K562 (cell line): ENCODE measurements around the gene MBD3L4. TPM values are rescaled to one million over a fixed set of nuclear protein-coding genes. Genes with fewer than 3 reads are reported as not detected.

Source experiments
- ATAC-seq: fragments of 200-7000 bp; cut with Tn5 transposase; 3 replicates; pipeline ENCODE4 v1.9.1; 2020; ENCODE audit warnings: moderate library complexity
- BruUV-seq: library from RNA; stranded (reverse); fragments of 400-500 nt; replicated peaks from 2 replicates; lab custom pipeline; 2021; lab: Mats Ljungman, UMichigan
- CTCF ChIA-PET: fragments of 300-600 bp; formaldehyde crosslinking; extraction: SDS; loops from one replicate; lab custom pipeline; 2021; ENCODE audit warnings: low intra/inter-chr PET ratio; lab: Yijun Ruan, JAX
- POLR2A ChIA-PET: fragments of 300-600, 350-650 bp; sonication (Branson Sonifier 250); formaldehyde crosslinking; extraction: SDS; loops from one replicate; lab custom pipeline; 2021; ENCODE audit warnings: antibody characterized with exemption, inconsistent platforms; lab: Yijun Ruan, JAX
- DNase-seq, 4 experiments: peaks; one replicate each; pipeline versions ENCODE4 v3.0.0 to v3.0.0-alpha.2; 2011 to 2018; ENCODE audit warnings: low spot score in 3 of 4, mixed read lengths in 3 of 4; ENCODE audit errors: extremely low read depth in 1 of 4
- FAIRE-seq: peaks from 2 replicates; lab custom pipeline; 2011; peaks lifted over from hg19 to GRCh38; lab: Jason Lieb, UNC
- H2AFZ ChIP-seq: 2 replicates; pipeline ENCODE4 v1.6.0; 2011; ENCODE audit warnings: low read depth, low read length, control low read depth, inconsistent platforms
- H3K27ac ChIP-seq: fragments of 200-600 bp; 3 replicates; pipeline ENCODE4 v1.8.0; 2011; ENCODE audit warnings: low read depth, mild to moderate bottlenecking, control low read depth, inconsistent platforms, low read length, moderate library complexity, mixed read lengths; ENCODE audit errors: extremely low read depth
- H3K27me3 ChIP-seq, 2 experiments: fragments of 300-600 bp in 1 of 2; 2 replicates in 1 of 2; 3 replicates in 1 of 2; pipeline versions ENCODE4 v1.6.0 to v1.8.0; 2011; ENCODE audit warnings: inconsistent platforms in 2 of 2, low read length in 2 of 2, mild to moderate bottlenecking in 1 of 2, mixed read lengths in 1 of 2, moderate library complexity in 1 of 2; ENCODE audit not compliant: control insufficient read depth in 2 of 2, insufficient read depth in 2 of 2
- H3K36me3 ChIP-seq: fragments of 300-600 bp; 3 replicates; pipeline ENCODE4 v1.8.0; 2011; ENCODE audit warnings: mild to moderate bottlenecking, low read length, inconsistent platforms; ENCODE audit not compliant: control insufficient read depth, insufficient read depth
- H3K4me1 ChIP-seq, 2 experiments: fragments of 200-600 bp in 1 of 2; replicated peaks in 1 of 2; 2 replicates in 1 of 2; 3 replicates in 1 of 2; pipeline versions ENCODE4 v1.5.1 to v1.8.0; 2011; ENCODE audit warnings: inconsistent platforms in 2 of 2, low read length in 2 of 2, mild to moderate bottlenecking in 1 of 2, mixed read lengths in 1 of 2, moderate library complexity in 1 of 2; ENCODE audit not compliant: control insufficient read depth in 2 of 2, insufficient read depth in 2 of 2
- H3K4me2 ChIP-seq: 2 replicates; pipeline ENCODE4 v1.6.1; 2011; ENCODE audit warnings: low read length, control low read depth, inconsistent platforms, mixed read lengths; ENCODE audit not compliant: insufficient read depth
- H3K4me3 ChIP-seq: fragments of 200-600 bp; sonication (generic), shearing (Covaris generic); 2 replicates; pipeline ENCODE4 v1.5.1; 2016; ENCODE audit warnings: control low read depth, inconsistent platforms
- H3K79me2 ChIP-seq: fragments of 200-600 bp; 3 replicates; pipeline ENCODE4 v1.8.0; 2011; ENCODE audit warnings: low read length, inconsistent platforms; ENCODE audit not compliant: control insufficient read depth, insufficient read depth
- H3K9ac ChIP-seq, 2 experiments: 2 replicates each; pipeline versions ENCODE4 v1.6.0 to v1.6.1; 2011; ENCODE audit warnings: low read depth in 2 of 2, low read length in 2 of 2, control low read depth in 1 of 2, inconsistent platforms in 1 of 2, mild to moderate bottlenecking in 1 of 2, mixed read lengths in 1 of 2; ENCODE audit not compliant: insufficient read depth in 1 of 2
- H3K9me1 ChIP-seq: one replicate; pipeline ENCODE4 v1.6.0; 2011; ENCODE audit warnings: inconsistent platforms, mild to moderate bottlenecking, low read length, moderate library complexity; ENCODE audit not compliant: control insufficient read depth, insufficient read depth
- H3K9me3 ChIP-seq: replicated peaks from 2 replicates; pipeline ENCODE4 v1.5.1; 2011; ENCODE audit warnings: low read depth, low read length, inconsistent platforms; ENCODE audit not compliant: control insufficient read depth, insufficient read depth
- H4K20me1 ChIP-seq: replicated peaks from 2 replicates; pipeline ENCODE4 v1.6.1; 2011; ENCODE audit warnings: low read length, inconsistent platforms, mixed read lengths; ENCODE audit not compliant: control insufficient read depth, insufficient read depth
- FOXA3 ChIP-seq, 2 experiments: fragments of 450-650 bp in 1 of 2; sonication (generic) in 1 of 2; formaldehyde crosslinking; IDR thresholded peaks in 1 of 2; conservative IDR thresholded peaks in 1 of 2; 2 replicates each; pipeline versions ENCODE4 v1.4.0 to v1.8.0; 2020 to 2022; ENCODE audit warnings: mild to moderate bottlenecking in 2 of 2, missing genetic modification reagents in 1 of 2
- KLF6 ChIP-seq: fragments of 250-450 bp; sonication (Bioruptor Pico); IDR thresholded peaks from 2 replicates; pipeline ENCODE4 v1.4.0; 2020; ENCODE audit warnings: mild to moderate bottlenecking, moderate library complexity, borderline replicate concordance
- OTX1 ChIP-seq: fragments of 450-650 bp; formaldehyde crosslinking; IDR thresholded peaks from 2 replicates; pipeline ENCODE4 v1.4.0; 2022; ENCODE audit warnings: mild to moderate bottlenecking
- POLR2B ChIP-seq: fragments of 450-650 bp; IDR thresholded peaks from 2 replicates; pipeline ENCODE4 v1.6.1; 2018; ENCODE audit warnings: low read depth; ENCODE audit not compliant: partially characterized antibody
- SNIP1 ChIP-seq: fragments of 450-650 bp; IDR thresholded peaks from 2 replicates; pipeline ENCODE4 v1.7.1; 2017; ENCODE audit warnings: low read depth, mild to moderate bottlenecking
- TGIF2 ChIP-seq: sonication (generic); formaldehyde crosslinking; IDR thresholded peaks from 2 replicates; pipeline ENCODE4 v1.8.1; 2022; ENCODE audit warnings: mild to moderate bottlenecking, missing genetic modification reagents, moderate library complexity
- ZNF79 ChIP-seq: fragments of 250-450 bp; sonication (Bioruptor Pico); IDR thresholded peaks from 2 replicates; pipeline ENCODE4 v1.4.0; 2020; ENCODE audit warnings: low read depth, mild to moderate bottlenecking, moderate library complexity
- WGBS: fragments of 100-300 bp; shearing (Covaris generic); methylation state at CpG from one replicate; pipeline ENCODE4 v1.1.6; 2016; ENCODE audit warnings: low coverage, mixed read lengths; ENCODE audit not compliant: insufficient coverage; ENCODE audit errors: missing lambda C conversion rate; 5-methylcytosine and 5-hydroxymethylcytosine counted together
- in situ Hi-C: fragments of 300-500 bp; cut with MboI; formaldehyde crosslinking; loops from 4 replicates; pipeline ENCODE4 v1.15.0; 2018; ENCODE audit warnings: inconsistent platforms, mixed read lengths
- intact Hi-C: fragments of 100-400 bp; cut with micrococcal nuclease; formaldehyde crosslinking; loops from 2 replicates; pipeline ENCODE4 v1.14.2; 2022
- polyA plus RNA-seq, 8 experiments: library from polyadenylated mRNA; depleted of rRNA in 4 of 8; stranded (reverse) in 5 of 8; unstranded in 3 of 8; fragments of >200 nt; fragmentation: Nextera tagmentation in 2 of 8; fragmentation: Illumina TruSeq in 1 of 8; extraction: Ambion mirVana in 2 of 8; extraction: Trizol in 1 of 8; gene quantifications; 2 replicates each; pipeline versions ENCODE4 v1.2.1 to v1.2.3, GENCODE V29; 2011 to 2014; ENCODE audit warnings: inconsistent platforms in 1 of 8, missing spikeins in 1 of 8
- total RNA-seq, 7 experiments: library from RNA; depleted of rRNA in 6 of 7; stranded (reverse); fragments of >200 nt in 6 of 7; fragmentation: Illumina TruSeq in 2 of 7; extraction: Trizol in 2 of 7; gene quantifications; 2 replicates each; pipeline versions ENCODE4 v1.2.1 to v1.2.3, GENCODE V29; 2011 to 2021; ENCODE audit warnings: low replicate concordance in 1 of 7
- TF ChIP-seq, protein P1 (sequence below): sonication (generic); formaldehyde crosslinking; IDR thresholded peaks from 2 replicates; pipeline ENCODE4 v1.8.0; 2022; ENCODE audit warnings: mild to moderate bottlenecking, missing genetic modification reagents
- TF ChIP-seq, protein P2 (sequence below): fragments of 450-650 bp; formaldehyde crosslinking; IDR thresholded peaks from 2 replicates; pipeline ENCODE4 v1.4.0; 2022; ENCODE audit warnings: missing genetic modification characterization

Gene MBD3L4
- total and polyA plus RNA-seq, 9 of the 15 experiments (the other 6 are each of a cell fraction or from before 2014, with no cell fraction given), result not detected

DNA sequence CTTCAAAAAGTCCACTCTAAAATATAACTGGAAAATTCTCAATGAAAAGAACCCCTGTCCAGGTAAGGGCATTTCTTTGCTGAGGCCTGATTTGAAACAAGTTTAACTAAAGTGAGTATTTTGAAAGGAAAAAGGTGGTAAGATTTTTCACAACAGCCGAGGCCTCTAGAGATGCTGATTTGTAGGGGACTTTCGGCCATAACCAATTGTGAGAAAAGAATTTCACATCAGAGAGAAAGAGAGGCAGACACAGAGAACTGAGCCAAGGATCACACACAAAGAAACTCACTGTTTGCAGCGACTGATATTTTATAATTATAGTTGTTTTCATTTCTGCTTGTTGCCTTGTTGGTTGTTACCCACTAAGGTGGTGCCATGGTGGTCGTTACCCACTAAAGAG is 43.2 kb downstream of the MBD3L4 start (continued):
- TF ChIP-seq, protein P1, sequence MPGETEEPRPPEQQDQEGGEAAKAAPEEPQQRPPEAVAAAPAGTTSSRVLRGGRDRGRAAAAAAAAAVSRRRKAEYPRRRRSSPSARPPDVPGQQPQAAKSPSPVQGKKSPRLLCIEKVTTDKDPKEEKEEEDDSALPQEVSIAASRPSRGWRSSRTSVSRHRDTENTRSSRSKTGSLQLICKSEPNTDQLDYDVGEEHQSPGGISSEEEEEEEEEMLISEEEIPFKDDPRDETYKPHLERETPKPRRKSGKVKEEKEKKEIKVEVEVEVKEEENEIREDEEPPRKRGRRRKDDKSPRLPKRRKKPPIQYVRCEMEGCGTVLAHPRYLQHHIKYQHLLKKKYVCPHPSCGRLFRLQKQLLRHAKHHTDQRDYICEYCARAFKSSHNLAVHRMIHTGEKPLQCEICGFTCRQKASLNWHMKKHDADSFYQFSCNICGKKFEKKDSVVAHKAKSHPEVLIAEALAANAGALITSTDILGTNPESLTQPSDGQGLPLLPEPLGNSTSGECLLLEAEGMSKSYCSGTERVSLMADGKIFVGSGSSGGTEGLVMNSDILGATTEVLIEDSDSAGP (CRISPR knock-in tag), result no peak
- TF ChIP-seq SNIP1, result no peak
- TF ChIP-seq KLF6, result no peak
- no peak for TF ChIP-seq FOXA3 (CRISPR knock-in tag; conservative IDR thresholded peaks at IDR 0.05 in 1 of 2, IDR thresholded peaks at IDR 0.05 in 1 of 2)
- TF ChIP-seq TGIF2 (CRISPR knock-in tag), result no peak

DNA sequence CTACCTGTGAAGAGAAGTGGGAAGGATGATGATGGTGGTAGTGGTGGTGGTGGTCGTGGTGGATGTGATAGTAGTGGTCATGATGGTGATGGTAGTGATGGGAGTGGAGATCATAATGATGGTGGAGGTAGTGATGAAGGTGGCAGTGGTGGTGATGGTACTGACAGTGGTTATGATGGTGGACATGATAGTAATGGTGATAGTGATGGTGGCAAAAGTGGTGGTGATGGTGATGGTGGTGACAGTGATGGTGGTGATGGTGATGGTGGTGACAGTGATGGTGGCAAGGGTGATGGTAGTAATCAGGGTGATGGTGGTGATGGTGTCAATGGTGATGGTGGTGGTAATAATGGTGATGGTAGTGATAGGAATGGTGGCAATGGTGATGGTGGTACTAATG is 44.9 kb downstream of the MBD3L4 start:
- CTCF ChIA-PET, result no interaction called here
- POLR2A ChIA-PET, result no interaction called here
- Histone ChIP-seq H3K4me3 (no peak overlapping the region), H3K27me3 (peaks cover 0 to 8% of the 10 kb centered on the region in 2 experiments; a peak in 3 of 5 replicates), H3K79me2 (no peaks in the 10 kb centered on the region), H2AFZ (no peak overlapping the region), H3K9ac (no peak overlapping the region), H3K9me3 (peaks cover 4% of the 10 kb centered on the region; the same call in 1 of the 2 replicates), H3K4me1 (no peaks in the 10 kb centered on the region), H3K36me3 (no peaks in the 10 kb centered on the region), H3K4me2 (no peak overlapping the region), H3K27ac (no peak overlapping the region), H4K20me1 (no peaks in the 10 kb centered on the region), H3K9me1 (no peaks in the 10 kb centered on the region)
- TF ChIP-seq OTX1 (CRISPR knock-in tag) (0 out of 2 replicates have a peak, but pooled peaks have one; percentile 37), POLR2B (no peak), ZNF79 (CRISPR knock-in tag) (no peak)
- TF ChIP-seq, protein P2, sequence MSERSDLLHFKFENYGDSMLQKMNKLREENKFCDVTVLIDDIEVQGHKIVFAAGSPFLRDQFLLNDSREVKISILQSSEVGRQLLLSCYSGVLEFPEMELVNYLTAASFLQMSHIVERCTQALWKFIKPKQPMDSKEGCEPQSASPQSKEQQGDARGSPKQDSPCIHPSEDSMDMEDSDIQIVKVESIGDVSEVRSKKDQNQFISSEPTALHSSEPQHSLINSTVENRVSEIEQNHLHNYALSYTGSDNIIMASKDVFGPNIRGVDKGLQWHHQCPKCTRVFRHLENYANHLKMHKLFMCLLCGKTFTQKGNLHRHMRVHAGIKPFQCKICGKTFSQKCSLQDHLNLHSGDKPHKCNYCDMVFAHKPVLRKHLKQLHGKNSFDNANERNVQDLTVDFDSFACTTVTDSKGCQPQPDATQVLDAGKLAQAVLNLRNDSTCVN (CRISPR knock-in tag), result 0 out of 2 replicates have a peak, but pooled peaks have one; percentile 60
- ATAC-seq, result no peak
- FAIRE-seq, result no peak
- no TSS peak for BruUV-seq
- intact Hi-C loops, result no loop called here
- in situ Hi-C loops, result no loop called here
- no peak for DNase-seq
- 0% methylated on average over 1 of the region's 1 CpG for WGBS
